Activated T-cell treated with anti-CD3 and anti-CD28 coated beads, Interleukin-2, amount 50 U/mL, for 4 hours (primary cell): ENCODE data around the gene MINDY4. TPM values are rescaled to one million over a fixed set of nuclear protein-coding genes. Genes with fewer than 3 reads are reported as not detected.

Experiments
- ATAC-seq, 2 donors: fragments of 200-7000 bp; cut with Tn5 transposase; one replicate each; pipeline ENCODE4 v1.10.0; 2021
- DNase-seq: peaks from one replicate; pipeline ENCODE4 v3.0.0-alpha.2; 2020
- H3K27me3 Mint-ChIP-seq: one replicate; pipeline ENCODE4 v1.8.0; 2021; ENCODE audit warnings: low read depth, mixed read lengths
- H3K36me3 Mint-ChIP-seq: one replicate; pipeline ENCODE4 v1.8.0; 2022; ENCODE audit warnings: mixed read lengths; ENCODE audit not compliant: insufficient read depth
- H3K4me1 Mint-ChIP-seq: one replicate; pipeline ENCODE4 v1.8.0; 2021; ENCODE audit warnings: low read depth, mixed read lengths
- H3K4me3 Mint-ChIP-seq: one replicate; pipeline ENCODE4 v1.8.0; 2021; ENCODE audit warnings: mild to moderate bottlenecking, moderate library complexity, mixed read lengths
- H3K9me3 Mint-ChIP-seq: one replicate; pipeline ENCODE4 v1.8.0; 2021; ENCODE audit warnings: mixed read lengths
- total RNA-seq, 3 donors: library from RNA; stranded (reverse); gene quantifications; one replicate each; pipeline ENCODE4 v1.2.1, GENCODE V29; 2021

The MINDY4 gene
- total RNA-seq, 3 donors from 2014 or later = 1.6 to 2.1 (median 1.7) TPM

DNA sequence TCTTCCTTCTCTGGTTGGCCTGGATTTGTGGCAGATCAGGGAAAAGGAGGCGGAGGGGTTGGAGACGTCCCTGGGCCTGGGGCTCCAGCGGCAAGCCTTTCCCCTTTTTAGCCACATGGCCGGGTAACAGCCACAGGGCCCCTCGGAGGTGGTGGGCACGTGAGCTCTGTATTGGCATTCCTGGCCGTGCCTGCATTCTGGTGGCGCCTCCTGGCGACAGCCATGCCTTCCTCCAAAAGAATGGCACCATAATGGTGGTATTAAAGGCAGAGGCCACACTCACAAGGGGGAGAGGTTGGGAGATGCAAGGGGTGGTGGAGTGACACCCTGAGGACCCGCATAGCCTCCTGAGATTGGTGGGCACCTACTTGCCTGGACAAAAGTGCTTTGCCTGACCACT, 137.5 kb downstream of the MINDY4 start:
- Mint-ChIP-seq H3K36me3 (no peaks in the 10 kb centered on the region), H3K4me3 (no peak overlapping the region), H3K27me3 (no peaks in the 10 kb centered on the region), H3K4me1 (no peaks in the 10 kb centered on the region), H3K9me3 (no peaks in the 10 kb centered on the region)
- DNase-seq (no peak), ATAC-seq (no peak)

GRCh38 chr7:30909431-30909830, 138.2 kb downstream of the MINDY4 start:
- DNase-seq (no peak), ATAC-seq (no peak)
- no peaks in the 10 kb centered on the region for H3K36me3 Mint-ChIP-seq
- H3K9me3 Mint-ChIP-seq = no peaks in the 10 kb centered on the region
- no peaks in the 10 kb centered on the region for H3K4me1 Mint-ChIP-seq
- no peaks in the 10 kb centered on the region for H3K27me3 Mint-ChIP-seq
- no peak overlapping the region for H3K4me3 Mint-ChIP-seq

- no peaks in the 10 kb centered on the region for H3K4me1 Mint-ChIP-seq
- DNase-seq = no peak
- no peaks in the 10 kb centered on the region for H3K9me3 Mint-ChIP-seq
- no peaks in the 10 kb centered on the region for H3K27me3 Mint-ChIP-seq
- no peak for ATAC-seq
- H3K36me3 Mint-ChIP-seq = no peaks in the 10 kb centered on the region
- no peak overlapping the region for H3K4me3 Mint-ChIP-seq
Measured at GRCh38 chr7:30910411-30911073, 139.3 kb downstream of the MINDY4 start.

DNA sequence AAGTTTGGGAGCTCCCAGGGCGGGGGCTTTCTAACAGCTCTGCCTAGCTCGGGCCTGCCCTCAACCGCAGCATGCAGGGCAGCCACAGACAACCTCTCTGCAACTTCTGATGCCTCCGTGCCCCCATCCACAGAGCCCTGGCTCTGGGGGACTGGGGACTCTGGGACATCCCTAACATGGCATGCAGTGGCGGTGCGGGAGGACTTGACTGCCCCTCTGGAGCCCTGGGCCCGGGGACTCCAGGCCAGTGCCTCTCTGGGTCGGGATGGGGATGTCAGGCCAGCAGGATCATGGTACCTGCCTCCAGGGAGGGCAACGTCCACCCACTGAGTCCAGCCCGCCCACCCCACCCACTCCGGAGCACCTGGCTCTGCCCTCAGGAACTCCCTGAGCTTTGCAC, 139.9 kb downstream of the MINDY4 start:
- Mint-ChIP-seq H3K4me1 (no peaks in the 10 kb centered on the region), H3K4me3 (no peak overlapping the region), H3K36me3 (no peaks in the 10 kb centered on the region), H3K9me3 (no peaks in the 10 kb centered on the region), H3K27me3 (no peaks in the 10 kb centered on the region)
- ATAC-seq (no peak), DNase-seq (no peak)

GRCh38 chr7:30911561-30911969, 140.3 kb downstream of the MINDY4 start, which contains the start of gene AQP1:
Gene AQP1, plus strand, starts transcription at chr7:30911853. Its CDS starts 57 bp downstream, at chr7:30911910.
- no peak for ATAC-seq
- Mint-ChIP-seq H3K4me1 (no peaks in the 10 kb centered on the region), H3K36me3 (no peaks in the 10 kb centered on the region), H3K9me3 (no peaks in the 10 kb centered on the region), H3K27me3 (no peaks in the 10 kb centered on the region), H3K4me3 (no peak within 1 kb of the TSS)
- no peak for DNase-seq

- H3K27me3 Mint-ChIP-seq = no peaks in the 10 kb centered on the region
- H3K4me1 Mint-ChIP-seq = no peaks in the 10 kb centered on the region
- H3K9me3 Mint-ChIP-seq = no peaks in the 10 kb centered on the region
- no peak for ATAC-seq
- H3K36me3 Mint-ChIP-seq = no peaks in the 10 kb centered on the region
- DNase-seq = no peak
- H3K4me3 Mint-ChIP-seq = no peak overlapping the region
Measured at GRCh38 chr7:30912021-30912730, 141.0 kb downstream of the MINDY4 start.

DNA sequence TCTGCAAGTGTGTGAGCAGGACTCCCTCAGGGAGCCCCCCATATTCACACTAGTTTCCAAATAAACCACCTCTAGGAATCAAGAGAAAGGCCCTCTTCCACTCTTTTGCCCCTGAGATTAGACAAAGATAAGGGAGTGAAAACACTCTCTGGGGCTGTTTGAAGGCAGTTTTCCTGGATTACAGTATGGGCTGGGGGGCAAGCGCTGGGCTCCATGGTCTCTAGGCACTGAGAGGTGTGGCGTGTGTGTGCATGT, 141.4 kb downstream of the MINDY4 start:
- H3K27me3 Mint-ChIP-seq = no peaks in the 10 kb centered on the region
- H3K4me1 Mint-ChIP-seq = no peaks in the 10 kb centered on the region
- H3K9me3 Mint-ChIP-seq = no peaks in the 10 kb centered on the region
- H3K4me3 Mint-ChIP-seq = no peak overlapping the region
- no peak for ATAC-seq
- no peaks in the 10 kb centered on the region for H3K36me3 Mint-ChIP-seq
- no peak for DNase-seq

DNA sequence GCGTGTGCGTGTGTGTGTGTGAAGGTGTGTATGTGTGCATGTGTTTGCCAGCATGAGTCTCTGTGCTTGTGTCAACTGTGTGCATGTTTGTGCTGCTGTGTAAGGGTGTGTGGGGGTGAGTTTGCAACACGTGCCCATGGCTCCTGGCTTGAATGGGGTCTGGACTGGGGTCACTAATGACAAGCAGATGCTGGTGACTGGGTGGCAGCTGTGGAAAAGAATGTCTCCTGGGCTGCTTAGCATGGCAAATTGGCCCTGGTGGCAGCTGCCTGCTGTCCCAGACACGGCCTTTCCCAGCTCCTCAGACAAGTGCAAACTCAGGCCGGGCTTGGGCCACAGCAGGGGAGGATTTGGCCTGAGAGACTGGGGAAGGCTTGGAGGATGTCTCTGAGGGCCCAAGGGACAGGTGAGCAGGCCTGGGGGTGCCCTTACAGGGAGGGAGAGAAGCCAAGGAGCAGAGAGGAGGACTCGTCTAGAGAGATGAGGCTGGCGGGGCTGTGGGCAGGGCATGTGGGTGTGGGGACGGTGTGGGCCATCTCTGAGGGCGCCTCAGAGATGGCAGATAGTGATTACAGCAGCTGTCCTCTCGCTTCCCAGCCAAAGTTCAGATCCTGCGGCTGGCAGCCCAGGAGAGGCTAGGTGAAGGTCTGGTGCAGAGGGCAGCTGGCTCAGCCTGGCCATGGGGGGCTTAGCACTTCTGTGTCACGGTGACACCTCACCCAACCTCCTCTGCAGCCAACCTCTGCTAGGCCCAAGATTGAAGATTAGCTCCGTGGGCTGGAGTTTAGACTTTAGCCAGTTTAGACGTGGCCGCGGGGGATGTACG, 142.0 kb downstream of the MINDY4 start:
- no peaks in the 10 kb centered on the region for H3K27me3 Mint-ChIP-seq
- no peak for ATAC-seq
- H3K4me1 Mint-ChIP-seq = no peaks in the 10 kb centered on the region
- no peak for DNase-seq
- no peaks in the 10 kb centered on the region for H3K9me3 Mint-ChIP-seq
- H3K36me3 Mint-ChIP-seq = no peaks in the 10 kb centered on the region
- no peak overlapping the region for H3K4me3 Mint-ChIP-seq

DNA sequence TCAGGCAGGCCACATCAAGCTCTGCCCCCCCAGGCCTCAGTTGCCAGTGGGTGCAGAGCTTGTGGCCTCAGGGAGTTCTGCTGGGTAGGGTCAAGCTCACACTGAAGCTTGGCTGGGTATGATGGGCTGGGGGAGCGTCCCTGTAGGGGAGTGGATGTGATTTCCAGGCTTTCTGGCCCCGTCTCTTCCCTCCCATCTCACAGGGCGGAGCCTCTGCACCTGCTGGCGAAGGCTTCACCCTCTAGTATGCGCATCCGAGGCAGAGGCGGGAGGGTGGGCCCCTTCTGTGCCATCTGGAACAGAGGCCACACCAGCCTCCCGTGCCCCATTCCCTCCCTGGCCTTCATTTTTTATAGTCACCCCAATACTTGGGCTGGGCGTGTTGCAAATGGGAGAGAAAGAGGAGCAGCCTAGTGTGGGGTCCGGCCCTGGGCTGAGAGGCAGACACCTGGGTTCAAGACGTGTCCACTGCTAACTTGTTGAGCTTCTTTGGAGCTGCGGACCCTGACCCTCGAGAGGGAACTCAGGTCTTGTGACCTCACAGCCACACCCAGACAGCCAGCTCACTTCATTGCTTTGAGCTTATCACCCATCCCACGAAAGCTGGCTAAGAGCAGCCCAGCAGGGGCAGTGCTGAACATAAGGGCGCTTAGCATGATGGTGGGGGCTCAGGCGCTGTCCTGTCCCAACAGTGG, 142.8 kb downstream of the MINDY4 start:
- Mint-ChIP-seq H3K9me3 (no peaks in the 10 kb centered on the region), H3K27me3 (no peaks in the 10 kb centered on the region), H3K36me3 (no peaks in the 10 kb centered on the region), H3K4me3 (no peak overlapping the region), H3K4me1 (no peaks in the 10 kb centered on the region)
- no peak for DNase-seq
- no peak for ATAC-seq

DNA sequence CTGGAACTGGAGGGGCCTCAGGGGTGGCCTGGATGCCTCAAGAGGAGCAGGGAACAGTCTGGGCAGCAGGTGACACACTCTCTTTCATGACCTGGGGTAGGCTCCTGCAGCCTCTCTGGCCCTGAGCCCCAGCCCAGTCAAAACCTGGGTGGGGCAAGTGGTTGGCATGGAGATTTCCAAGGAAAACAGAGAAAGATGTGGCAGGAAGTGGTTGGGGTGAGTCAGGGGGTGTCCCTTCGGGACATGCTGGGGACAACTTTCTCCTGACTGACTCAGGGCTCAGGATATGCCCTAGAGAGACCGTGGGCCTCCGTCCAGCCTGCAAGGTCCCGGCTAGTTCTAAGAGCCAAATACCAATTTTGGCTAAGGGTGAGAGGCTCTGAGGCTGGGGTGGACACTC, 143.4 kb downstream of the MINDY4 start:
- no peak for DNase-seq
- H3K4me3 Mint-ChIP-seq = no peak overlapping the region
- no peaks in the 10 kb centered on the region for H3K4me1 Mint-ChIP-seq
- no peaks in the 10 kb centered on the region for H3K27me3 Mint-ChIP-seq
- H3K36me3 Mint-ChIP-seq = no peaks in the 10 kb centered on the region
- ATAC-seq = no peak
- no peaks in the 10 kb centered on the region for H3K9me3 Mint-ChIP-seq

DNA sequence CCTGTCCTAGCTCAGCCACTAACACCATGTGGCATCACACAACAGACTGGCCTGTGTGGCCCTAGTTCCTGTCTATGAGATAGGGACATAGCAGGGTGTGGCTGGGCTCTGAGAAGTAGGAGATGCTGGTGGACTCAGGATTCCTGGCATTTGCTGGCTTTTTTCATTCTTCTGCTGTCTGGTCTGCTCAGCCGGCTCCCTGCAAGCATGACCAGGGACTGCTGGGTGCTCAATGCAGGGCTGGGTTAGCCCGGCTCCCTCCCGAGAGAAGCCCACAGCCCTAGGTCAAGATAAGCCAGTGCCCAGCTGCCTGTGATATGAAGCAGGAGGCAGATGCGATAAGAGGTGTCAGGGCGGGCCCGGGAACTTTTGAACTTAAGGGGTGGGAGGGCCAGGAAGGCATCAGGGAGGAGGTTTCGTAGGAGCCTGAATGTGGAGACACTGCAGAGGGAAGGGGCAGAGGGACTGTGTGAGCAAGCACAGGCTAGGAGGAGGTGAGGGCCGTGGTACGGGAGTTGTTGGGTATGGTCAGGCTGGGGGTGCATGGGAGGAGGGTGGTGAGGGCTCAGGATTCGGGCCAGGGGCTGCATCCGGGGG, 143.9 kb downstream of the MINDY4 start:
- DNase-seq (no peak), ATAC-seq (no peak)
- no peaks in the 10 kb centered on the region for H3K4me1 Mint-ChIP-seq
- H3K27me3 Mint-ChIP-seq = no peaks in the 10 kb centered on the region
- H3K4me3 Mint-ChIP-seq = no peak overlapping the region
- no peaks in the 10 kb centered on the region for H3K36me3 Mint-ChIP-seq
- no peaks in the 10 kb centered on the region for H3K9me3 Mint-ChIP-seq

DNA sequence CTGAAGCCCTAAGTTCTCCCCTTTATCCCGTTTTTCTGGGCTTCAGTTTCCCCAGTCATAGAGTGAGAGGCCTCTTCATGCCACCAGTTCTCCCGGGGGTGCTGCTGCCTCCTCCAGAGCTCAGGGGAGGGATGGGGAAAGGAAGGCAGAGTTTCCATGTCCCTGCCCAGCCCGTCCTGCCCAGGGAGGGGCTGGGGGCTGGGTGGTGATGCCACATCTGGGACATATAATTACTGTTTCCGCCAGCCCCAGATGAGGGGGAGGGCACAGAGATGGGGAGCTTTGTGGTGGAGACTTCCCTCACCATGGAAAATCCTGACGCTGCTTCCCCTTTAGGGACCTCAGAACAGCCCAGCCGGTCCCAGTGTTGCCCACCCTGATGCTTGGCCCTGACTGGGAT, 144.5 kb downstream of the MINDY4 start:
- no peaks in the 10 kb centered on the region for H3K4me1 Mint-ChIP-seq
- H3K36me3 Mint-ChIP-seq = no peaks in the 10 kb centered on the region
- ATAC-seq = no peak
- H3K27me3 Mint-ChIP-seq = no peaks in the 10 kb centered on the region
- no peak overlapping the region for H3K4me3 Mint-ChIP-seq
- no peaks in the 10 kb centered on the region for H3K9me3 Mint-ChIP-seq
- DNase-seq = no peak

DNA sequence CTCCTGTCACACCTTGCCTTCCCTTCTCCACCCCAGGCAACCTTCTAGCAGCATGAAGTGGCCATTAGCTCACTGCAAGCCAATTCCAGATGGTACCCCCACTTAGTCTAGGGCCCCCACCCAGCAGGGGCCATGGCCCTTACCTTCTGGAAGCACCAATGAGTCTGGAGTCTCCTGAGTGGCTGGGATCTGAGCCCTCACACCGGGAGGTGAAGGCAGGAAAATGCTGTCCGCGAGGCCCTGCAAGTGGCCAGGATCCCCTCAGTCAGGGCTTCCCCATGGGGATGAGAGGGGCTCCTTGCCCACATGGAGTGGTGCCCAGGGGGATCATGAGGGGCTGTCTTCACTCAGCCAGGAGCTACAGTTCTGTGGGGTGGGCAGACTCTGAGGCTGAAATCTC, 145.0 kb downstream of the MINDY4 start:
- H3K4me1 Mint-ChIP-seq = no peaks in the 10 kb centered on the region
- H3K4me3 Mint-ChIP-seq = no peak overlapping the region
- H3K36me3 Mint-ChIP-seq = no peaks in the 10 kb centered on the region
- no peak for ATAC-seq
- no peaks in the 10 kb centered on the region for H3K27me3 Mint-ChIP-seq
- H3K9me3 Mint-ChIP-seq = no peaks in the 10 kb centered on the region
- DNase-seq = no peak

- no peaks in the 10 kb centered on the region for H3K9me3 Mint-ChIP-seq
- H3K4me1 Mint-ChIP-seq = no peaks in the 10 kb centered on the region
- no peaks in the 10 kb centered on the region for H3K27me3 Mint-ChIP-seq
- ATAC-seq (no peak), DNase-seq (no peak)
- H3K36me3 Mint-ChIP-seq = no peaks in the 10 kb centered on the region
- no peak overlapping the region for H3K4me3 Mint-ChIP-seq
Measured at GRCh38 chr7:30916767-30917166, 145.6 kb downstream of the MINDY4 start.
